Endothelial cell of hepatic sinusoid (primary cell): Measurements from ENCODE around the gene GPATCH8.
"Not testable (repeated sequence)": the region's sequence is repeated elsewhere in the genome, so short reads cannot be mapped to it uniquely, and the experiment has no call there.

Source experiments
- in situ Hi-C: cut with HindIII; loops from 2 replicates; pipeline ENCODE4 v1.10.0; 2017; ENCODE audit warnings: low sequenced_read_pairs

The GPATCH8 gene

GRCh38 chr17:44503147-44504029 is at the start of gene GPATCH8:
TSS of gene GPATCH8 (minus strand) at chr17:44503406. CDS start at chr17:44503370, 36 bp downstream.
- in situ Hi-C loops = no loop called here

- in situ Hi-C loops = no loop called here
These were observed 49.2 kb upstream of the GPATCH8 start for GRCh38 chr17:44552361-44552760.

- in situ Hi-C loops = no loop called here
These were observed 46.5 kb upstream of the GPATCH8 start for GRCh38 chr17:44549686-44550085.

- in situ Hi-C loops = no loop called here
These were observed 45.4 kb upstream of the GPATCH8 start for GRCh38 chr17:44548376-44549230.

- in situ Hi-C loops = no loop called here
These were observed 44.5 kb upstream of the GPATCH8 start for GRCh38 chr17:44547625-44548267.

GRCh38 chr17:44546671-44547606 is 43.7 kb upstream of the GPATCH8 start:
- in situ Hi-C loops = no loop called here

- in situ Hi-C loops = loop anchor here (5.0 kb wide), 1 partner anchor 83 kb away; no protein-coding TSS in a partner anchor
These were observed 40.8 kb upstream of the GPATCH8 start for GRCh38 chr17:44543905-44544523.

GRCh38 chr17:44543213-44543904 is 40.2 kb upstream of the GPATCH8 start:
- in situ Hi-C loops = loop anchor here (5.0 kb wide), 1 partner anchor 84 kb away; no protein-coding TSS in a partner anchor

GRCh38 chr17:44541884-44542581 is 38.8 kb upstream of the GPATCH8 start:
- in situ Hi-C loops = loop anchor here (5.0 kb wide), 1 partner anchor 85 kb away; no protein-coding TSS in a partner anchor

GRCh38 chr17:44540246-44541084 is 37.3 kb upstream of the GPATCH8 start:
- in situ Hi-C loops = loop anchor here (5.0 kb wide), 1 partner anchor 87 kb away; no protein-coding TSS in a partner anchor

- in situ Hi-C loops = loop anchor here (5.0 kb wide), 1 partner anchor 88 kb away; no protein-coding TSS in a partner anchor
These were observed 36.5 kb upstream of the GPATCH8 start for GRCh38 chr17:44539673-44540072.

- in situ Hi-C loops = not testable (repeated sequence)
These were observed 34.7 kb upstream of the GPATCH8 start for GRCh38 chr17:44537922-44538321.

GRCh38 chr17:44536090-44536953 is 33.1 kb upstream of the GPATCH8 start:
- in situ Hi-C loops = no loop called here

- in situ Hi-C loops = loop anchor here (5.0 kb wide), 1 partner anchor 141 kb away; no protein-coding TSS in a partner anchor
These were observed 30.5 kb upstream of the GPATCH8 start for GRCh38 chr17:44533533-44534246.

- in situ Hi-C loops = loop anchor here (5.0 kb wide), 1 partner anchor 139 kb away; no protein-coding TSS in a partner anchor
These were observed 27.8 kb upstream of the GPATCH8 start for GRCh38 chr17:44530896-44531418.
